Measurements from ENCODE around the gene ZNF302.
"Not testable (repeated sequence)": the region's sequence is repeated elsewhere in the genome, so short reads cannot be mapped to it uniquely, and the experiment has no call there.

ZNF302 gene

DNA sequence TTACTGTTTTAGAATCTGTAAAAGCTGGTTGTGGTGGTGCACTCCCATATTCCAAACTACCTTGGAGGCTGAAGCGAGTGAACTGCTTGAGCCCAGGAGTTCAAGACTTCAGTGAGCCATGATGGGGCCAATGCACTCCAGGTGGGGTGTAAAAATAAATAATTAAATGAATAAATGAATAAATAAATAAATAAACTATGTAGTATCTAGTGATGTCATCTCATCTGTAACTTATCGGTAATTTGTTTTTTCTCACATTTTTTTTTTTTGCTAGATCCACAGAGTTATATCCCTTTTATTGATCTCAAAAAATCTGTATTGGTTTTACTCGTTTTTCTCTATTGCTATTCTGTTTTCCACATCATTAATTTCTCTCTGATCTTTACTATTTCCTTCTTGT lies 5.5 kb upstream of the ZNF302 start:
- no peak for DNase-seq (ENCODE audit: low read depth in 2 of 2)

GRCh38 chr19:34673590-34673989 lies 3.9 kb upstream of the ZNF302 start:
- DNase-seq (ENCODE audit: low read depth in 2 of 2): no peak

DNA sequence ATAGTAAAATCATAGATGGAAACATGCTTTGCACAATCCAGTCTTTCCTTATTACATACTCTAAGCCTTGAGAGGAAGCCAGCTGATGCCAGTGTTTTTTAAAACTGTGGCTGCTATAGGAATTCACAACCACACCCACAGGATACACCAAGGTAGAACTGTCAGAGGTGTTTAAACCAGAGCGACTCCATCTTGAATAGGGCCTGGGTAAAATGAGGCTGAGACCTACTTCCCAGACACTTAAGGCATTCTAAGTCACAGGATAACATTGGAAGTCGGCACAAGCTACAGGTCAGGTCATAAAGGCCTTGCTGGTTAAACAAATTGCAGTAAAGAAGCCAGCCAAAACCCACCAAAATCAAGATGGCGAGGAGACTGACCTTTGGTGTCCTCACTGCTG lies 2.2 kb upstream of the ZNF302 start:
- DNase-seq (ENCODE audit: low read depth in 2 of 2): no peak

- DNase-seq (ENCODE audit: low read depth in 2 of 2): no peak
These were observed 1.6 kb upstream of the ZNF302 start for GRCh38 chr19:34675919-34676318.

GRCh38 chr19:34676697-34677385 lies 637 bp upstream of the ZNF302 start, which contains the start of gene SCGB2B2:
TSS of gene SCGB2B2 (minus strand) at chr19:34677159. CDS start at chr19:34594563, 82,596 bp downstream.
- DNase-seq (ENCODE audit: low read depth in 2 of 2): peak in 1 of 2 donors; percentile 52

DNA sequence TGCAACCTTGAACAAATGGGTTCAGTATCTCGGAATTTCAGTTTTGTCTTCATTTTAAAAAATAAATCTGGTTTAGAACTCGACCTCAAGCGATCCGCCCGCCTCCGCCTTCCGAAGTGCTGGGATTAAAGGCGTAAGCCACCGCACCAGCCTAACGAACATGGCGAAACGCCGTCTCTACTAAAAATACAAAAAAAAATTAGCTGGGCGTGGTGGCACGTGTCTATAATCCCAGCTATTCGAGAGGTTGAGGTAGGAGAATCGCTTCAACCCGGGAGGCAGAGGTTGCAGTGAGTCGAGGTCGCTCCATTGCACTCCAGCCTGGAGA lies 571 bp downstream of the ZNF302 start:
- no peak for DNase-seq (ENCODE audit: low read depth in 2 of 2)

- no peak for DNase-seq (ENCODE audit: low read depth in 2 of 2)
These were observed 943 bp downstream of the ZNF302 start for GRCh38 chr19:34678421-34678820.

GRCh38 chr19:34681478-34681877 lies 4.0 kb downstream of the ZNF302 start:
- DNase-seq (ENCODE audit: low read depth in 2 of 2): no peak

DNA sequence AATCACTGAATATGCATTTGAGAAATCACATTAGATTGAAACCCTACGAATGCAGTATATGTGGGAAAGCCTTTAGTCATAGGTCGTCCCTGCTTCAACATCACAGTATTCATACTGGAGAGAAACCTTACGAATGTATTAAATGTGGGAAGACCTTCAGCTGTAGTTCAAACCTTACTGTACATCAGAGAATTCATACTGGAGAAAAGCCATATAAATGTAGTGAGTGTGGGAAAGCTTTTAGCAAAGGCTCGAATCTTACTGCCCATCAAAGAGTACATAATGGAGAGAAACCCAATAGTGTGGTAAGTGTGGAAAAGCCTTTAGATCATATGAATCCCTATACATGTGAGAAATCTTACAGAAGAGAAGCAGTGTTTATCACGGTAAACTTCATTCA lies 7.8 kb downstream of the ZNF302 start:
- DNase-seq (ENCODE audit: low read depth in 2 of 2): not testable (repeated sequence)

- DNase-seq (ENCODE audit: low read depth in 2 of 2): no peak
These were observed 9.0 kb downstream of the ZNF302 start for GRCh38 chr19:34686455-34686854.

- DNase-seq (ENCODE audit: low read depth in 2 of 2): no peak
These were observed 9.9 kb downstream of the ZNF302 start for GRCh38 chr19:34687348-34687747.

- DNase-seq (ENCODE audit: low read depth in 2 of 2): no peak
These were observed 11.1 kb downstream of the ZNF302 start for GRCh38 chr19:34688592-34688991.

GRCh38 chr19:34690372-34690771 lies 12.9 kb downstream of the ZNF302 start:
- DNase-seq (ENCODE audit: low read depth in 2 of 2): no peak

DNA sequence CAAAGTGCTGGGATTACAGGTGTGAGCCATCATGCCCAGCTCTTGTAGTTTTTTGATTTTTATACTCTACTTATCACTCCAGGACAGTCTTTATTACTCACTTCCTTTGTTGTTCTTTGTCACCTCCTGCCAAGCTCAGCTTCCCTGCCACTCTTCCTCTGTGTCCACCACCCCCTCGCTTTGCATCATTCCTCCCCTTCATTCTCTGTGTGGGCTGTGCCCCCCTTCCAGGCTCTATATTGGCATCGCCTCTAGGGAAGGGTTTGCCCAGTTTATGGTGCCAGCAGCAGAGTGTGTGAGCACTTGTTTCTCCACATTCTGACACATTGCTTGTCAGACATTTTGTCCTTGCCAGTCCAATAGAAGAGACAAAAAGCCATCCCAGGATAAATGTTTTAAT lies 15.1 kb downstream of the ZNF302 start:
- no peak for DNase-seq (ENCODE audit: low read depth in 2 of 2)

DNA sequence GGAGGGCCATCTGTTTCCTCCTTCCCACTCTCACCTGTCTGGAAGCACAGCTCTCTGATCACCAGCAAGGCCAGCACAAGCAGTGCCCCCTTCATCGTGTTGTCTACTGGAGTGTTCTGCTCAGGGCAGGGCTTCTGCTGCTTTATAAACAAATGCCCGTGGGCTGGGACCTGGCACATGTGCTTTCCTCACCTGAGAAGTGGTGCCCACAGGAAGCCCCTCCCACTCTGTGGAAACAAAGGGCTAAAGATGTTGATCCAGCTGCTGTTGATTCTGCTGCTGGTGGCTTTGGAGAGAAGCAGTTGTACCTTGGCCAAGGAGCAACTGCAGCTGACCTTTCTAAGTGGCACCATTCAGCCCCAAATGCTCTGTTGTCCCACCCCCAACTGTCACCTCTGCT lies 30.2 kb downstream of the ZNF302 start:
- DNase-seq (ENCODE audit: low read depth in 2 of 2): no peak

- DNase-seq (ENCODE audit: low read depth in 2 of 2): no peak
These were observed 34.4 kb downstream of the ZNF302 start for GRCh38 chr19:34711890-34712289.

GRCh38 chr19:34712395-34713261 lies 35.1 kb downstream of the ZNF302 start:
- peak in 1 of 2 donors; percentile 46 for DNase-seq (ENCODE audit: low read depth in 2 of 2)

DNA sequence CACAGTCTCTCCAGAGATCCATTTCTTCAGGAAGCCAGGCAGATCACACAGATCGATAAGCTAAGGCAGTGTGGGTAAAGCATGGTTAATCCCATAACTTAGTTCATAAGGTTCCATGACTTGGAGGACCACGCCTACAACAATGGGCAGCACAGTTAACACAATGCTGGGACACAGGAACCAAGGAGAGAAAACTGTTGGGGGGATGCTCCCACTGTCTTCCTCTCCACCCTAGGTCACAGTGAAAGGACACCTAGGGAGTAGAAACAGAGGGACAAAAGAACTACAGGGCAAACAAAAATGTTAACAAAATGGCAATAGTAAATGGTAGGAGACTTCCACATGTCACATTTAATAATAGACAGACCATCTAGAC lies 35.8 kb downstream of the ZNF302 start:
- DNase-seq (ENCODE audit: low read depth in 2 of 2): no peak

DNA sequence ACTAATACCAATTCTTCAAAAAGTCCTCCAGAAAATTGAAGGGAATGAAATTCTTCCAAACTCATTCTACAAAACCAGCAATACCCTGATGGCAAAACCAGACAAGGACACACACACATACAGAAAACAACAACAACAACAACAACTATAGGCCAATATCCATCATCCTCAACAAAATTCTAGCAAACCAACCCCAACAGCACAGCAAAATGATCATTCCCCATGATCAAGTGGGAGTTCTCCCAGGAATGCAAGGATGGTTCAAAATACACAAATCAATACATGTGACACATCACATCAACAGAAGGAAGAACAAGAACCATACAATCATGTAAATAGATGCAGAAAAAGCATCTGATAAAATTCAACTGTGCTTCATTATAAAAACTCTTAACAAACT lies 37.9 kb downstream of the ZNF302 start:
- no peak for DNase-seq (ENCODE audit: low read depth in 2 of 2)

DNA sequence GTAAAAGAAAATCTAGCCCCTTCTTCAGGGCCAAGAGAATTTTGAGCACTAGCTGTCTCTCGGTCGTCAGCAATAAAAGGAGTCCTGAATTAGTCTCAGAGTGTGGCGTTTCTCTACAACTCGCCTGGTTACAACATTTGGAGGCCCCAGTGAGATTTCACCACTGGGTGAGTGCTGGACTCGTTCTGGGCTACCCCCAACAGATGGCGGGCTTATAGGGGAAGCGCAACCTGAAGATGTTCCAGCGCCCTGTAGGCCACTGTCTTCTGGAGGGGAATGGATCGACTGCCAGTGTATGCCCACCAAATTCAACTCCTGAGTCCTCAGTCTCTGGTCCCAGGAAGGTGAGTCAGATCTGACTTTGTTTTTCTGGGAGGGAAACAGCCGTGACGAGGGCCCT lies 44.9 kb downstream of the ZNF302 start:
- DNase-seq (ENCODE audit: low read depth in 2 of 2): no peak

- DNase-seq (ENCODE audit: low read depth in 2 of 2): no peak
These were observed 47.9 kb downstream of the ZNF302 start for GRCh38 chr19:34725400-34725799.

GRCh38 chr19:34731019-34731829 lies 53.7 kb downstream of the ZNF302 start:
- DNase-seq (ENCODE audit: low read depth in 2 of 2): no peak

Measured in activated CD4-positive, alpha-beta T cell treated with anti-CD3 and anti-CD28 coated beads for 24 hours (primary cell).